ENCODE data around the gene PRSS35.
"Not testable (repeated sequence)": the region's sequence is repeated elsewhere in the genome, so short reads cannot be mapped to it uniquely, and the experiment has no call there.

The PRSS35 gene

GRCh38 chr6:83480470-83480869, 31.9 kb upstream of the PRSS35 start:
- H3K36me3 ChIP-seq (ENCODE audit: insufficient read depth, low read length): no peaks in the 10 kb centered on the region
- no peak overlapping the region for H3K4me3 ChIP-seq (ENCODE audit: low read length)
- no peaks in the 10 kb centered on the region for H3K4me1 ChIP-seq (ENCODE audit: control insufficient read depth, insufficient read depth, low read length)
- H3K4me2 ChIP-seq (ENCODE audit: low read length): no peak overlapping the region
- no peak overlapping the region for H3K9ac ChIP-seq (ENCODE audit: low read depth, low read length)
- no peaks in the 10 kb centered on the region for H3K27me3 ChIP-seq (ENCODE audit: control insufficient read depth, insufficient read depth, low read length)
- H3K9me3 ChIP-seq (replicated peaks; ENCODE audit: low read length): no peaks in the 10 kb centered on the region

DNA sequence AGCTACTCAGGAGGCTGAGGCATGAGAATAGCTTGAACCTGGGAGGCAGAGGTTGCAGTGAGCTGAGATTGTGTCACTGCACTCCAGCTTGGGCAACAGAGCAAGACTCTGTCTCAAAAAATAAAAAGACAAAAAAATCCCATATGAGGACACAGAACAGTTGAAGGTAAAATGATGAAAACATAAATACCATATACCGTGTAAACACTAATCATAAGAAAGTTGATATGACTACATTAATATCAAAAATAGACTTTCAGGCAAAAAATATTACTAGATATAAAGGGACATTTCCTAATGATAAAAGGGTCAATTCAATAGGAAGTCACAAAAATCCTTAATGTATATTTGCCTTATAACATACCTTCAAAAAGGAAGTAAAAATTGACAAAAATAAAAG, 30.4 kb upstream of the PRSS35 start:
- not testable (repeated sequence) for H3K9ac ChIP-seq (ENCODE audit: low read depth, low read length); H3K4me2 ChIP-seq (ENCODE audit: low read length); H3K27me3 ChIP-seq (ENCODE audit: control insufficient read depth, insufficient read depth, low read length); H3K4me1 ChIP-seq (ENCODE audit: control insufficient read depth, insufficient read depth, low read length); H3K9me3 ChIP-seq (replicated peaks; ENCODE audit: low read length); H3K36me3 ChIP-seq (ENCODE audit: insufficient read depth, low read length); H3K4me3 ChIP-seq (ENCODE audit: low read length)

DNA sequence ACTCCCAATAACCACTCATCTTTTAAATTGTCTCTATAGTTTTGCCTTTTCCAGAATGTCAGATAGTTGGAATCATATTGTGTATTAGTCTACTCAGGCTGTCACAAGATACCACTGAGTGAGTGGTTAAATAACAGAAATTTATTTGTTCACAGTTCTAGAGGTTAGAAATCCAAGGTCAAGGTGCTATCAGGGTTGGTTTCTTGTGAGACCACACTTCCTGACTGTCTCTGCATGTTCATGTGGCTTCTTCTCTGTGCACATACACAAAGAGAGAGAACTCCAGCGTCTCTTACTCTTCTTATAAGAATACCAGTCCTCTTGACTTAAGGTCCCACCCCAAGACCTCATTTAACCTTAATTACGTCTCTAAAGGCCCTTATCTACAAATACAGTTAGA, 23.9 kb upstream of the PRSS35 start:
- no peak overlapping the region for H3K4me3 ChIP-seq (ENCODE audit: low read length)
- H3K4me2 ChIP-seq (ENCODE audit: low read length): no peak overlapping the region
- H3K4me1 ChIP-seq (ENCODE audit: control insufficient read depth, insufficient read depth, low read length): no peaks in the 10 kb centered on the region
- no peaks in the 10 kb centered on the region for H3K27me3 ChIP-seq (ENCODE audit: control insufficient read depth, insufficient read depth, low read length)
- H3K9me3 ChIP-seq (replicated peaks; ENCODE audit: low read length): no peaks in the 10 kb centered on the region
- no peaks in the 10 kb centered on the region for H3K36me3 ChIP-seq (ENCODE audit: insufficient read depth, low read length)
- H3K9ac ChIP-seq (ENCODE audit: low read depth, low read length): no peak overlapping the region

- Histone ChIP-seq H3K36me3 (ENCODE audit: insufficient read depth, low read length) (no peaks in the 10 kb centered on the region), H3K9me3 (replicated peaks; ENCODE audit: low read length) (no peaks in the 10 kb centered on the region), H3K4me3 (ENCODE audit: low read length) (no peak overlapping the region), H3K9ac (ENCODE audit: low read depth, low read length) (no peak overlapping the region), H3K27me3 (ENCODE audit: control insufficient read depth, insufficient read depth, low read length) (no peaks in the 10 kb centered on the region), H3K4me2 (ENCODE audit: low read length) (no peak overlapping the region), H3K4me1 (ENCODE audit: control insufficient read depth, insufficient read depth, low read length) (no peaks in the 10 kb centered on the region)
Observed at GRCh38 chr6:83488861-83489260, 23.5 kb upstream of the PRSS35 start.

DNA sequence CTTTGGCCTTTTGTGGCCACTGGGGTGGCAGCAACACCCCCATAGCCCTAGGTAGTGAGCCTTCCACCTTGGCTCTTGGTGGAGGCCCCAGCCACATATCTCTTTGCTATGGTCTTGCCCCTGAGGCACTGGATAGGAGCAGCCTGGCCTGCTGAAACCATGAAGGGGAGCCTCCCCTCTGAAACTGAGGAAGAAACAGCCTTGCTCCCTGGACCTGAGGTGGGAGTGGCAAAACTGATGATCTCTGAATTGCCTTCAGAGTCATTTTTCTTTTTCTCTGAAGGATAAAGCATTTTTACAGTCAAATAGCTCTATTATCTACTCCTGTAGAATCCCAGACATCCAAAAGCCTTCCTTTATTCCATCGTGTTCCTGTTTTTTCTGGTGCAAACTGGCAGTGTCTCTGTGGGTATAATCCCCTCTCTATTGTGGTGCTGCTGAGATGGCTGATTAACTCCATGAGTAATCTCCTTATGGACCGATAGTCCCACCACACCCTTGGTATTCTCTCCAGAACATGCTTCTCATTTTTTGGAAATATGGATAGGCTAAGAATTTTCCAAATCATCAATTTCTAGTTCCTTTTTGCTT, 22.0 kb upstream of the PRSS35 start:
- no peak overlapping the region for H3K4me2 ChIP-seq (ENCODE audit: low read length)
- H3K4me3 ChIP-seq (ENCODE audit: low read length): no peak overlapping the region
- no peaks in the 10 kb centered on the region for H3K9me3 ChIP-seq (replicated peaks; ENCODE audit: low read length)
- no peaks in the 10 kb centered on the region for H3K36me3 ChIP-seq (ENCODE audit: insufficient read depth, low read length)
- no peaks in the 10 kb centered on the region for H3K4me1 ChIP-seq (ENCODE audit: control insufficient read depth, insufficient read depth, low read length)
- no peak overlapping the region for H3K9ac ChIP-seq (ENCODE audit: low read depth, low read length)
- no peaks in the 10 kb centered on the region for H3K27me3 ChIP-seq (ENCODE audit: control insufficient read depth, insufficient read depth, low read length)

DNA sequence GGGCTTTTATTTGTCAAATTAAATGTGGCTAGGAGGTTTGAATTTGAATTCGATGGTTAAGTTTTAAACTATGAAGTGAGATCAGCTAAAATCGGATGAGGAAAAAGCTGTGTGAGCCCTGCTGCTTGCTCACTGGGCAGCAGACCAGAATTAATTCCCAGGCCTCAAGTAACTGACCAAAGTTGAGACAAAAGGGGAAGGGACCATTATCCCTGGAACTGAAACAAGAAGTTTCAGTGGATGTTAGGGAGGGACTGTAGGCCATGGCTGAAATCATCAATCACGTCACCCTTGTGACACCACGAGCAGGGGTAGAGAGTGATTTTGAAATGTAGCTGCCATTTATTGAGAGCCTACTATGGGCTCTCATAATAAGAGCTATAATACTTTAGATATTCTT, 7.0 kb upstream of the PRSS35 start:
- Histone ChIP-seq H3K4me3 (ENCODE audit: low read length) (no peak overlapping the region), H3K27me3 (ENCODE audit: control insufficient read depth, insufficient read depth, low read length) (peaks cover 5% of the 10 kb centered on the region)

DNA sequence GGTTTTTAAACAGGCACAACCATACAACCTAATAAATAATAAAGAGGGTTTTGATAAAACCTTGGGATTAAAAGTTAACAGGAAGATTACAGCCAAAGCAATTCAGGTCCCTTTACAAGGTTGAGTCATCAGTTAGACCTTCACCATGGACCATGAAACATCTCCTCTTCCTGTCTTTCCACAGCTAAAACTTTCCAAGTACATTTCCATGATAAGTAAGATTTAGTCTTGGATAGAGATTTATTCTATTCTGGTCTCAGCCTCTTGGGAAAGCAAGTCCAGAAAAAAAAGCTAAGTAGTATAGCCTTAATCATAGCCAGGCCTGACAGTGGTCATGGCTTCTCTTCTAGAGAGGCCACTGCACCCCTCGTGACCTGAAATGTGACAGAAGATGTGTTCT, 2.9 kb upstream of the PRSS35 start:
- Histone ChIP-seq H3K4me3 (ENCODE audit: low read length) (no peak overlapping the region), H3K4me2 (ENCODE audit: low read length) (no peak overlapping the region), H3K36me3 (ENCODE audit: insufficient read depth, low read length) (no peaks in the 10 kb centered on the region), H3K9me3 (replicated peaks; ENCODE audit: low read length) (no peaks in the 10 kb centered on the region), H3K4me1 (ENCODE audit: control insufficient read depth, insufficient read depth, low read length) (peaks cover 3% of the 10 kb centered on the region), H3K27me3 (ENCODE audit: control insufficient read depth, insufficient read depth, low read length) (no peaks in the 10 kb centered on the region), H3K9ac (ENCODE audit: low read depth, low read length) (no peak overlapping the region)

More for the DNA sequence above, 7.0 kb upstream of the PRSS35 start:
- Histone ChIP-seq H3K36me3 (ENCODE audit: insufficient read depth, low read length) (no peaks in the 10 kb centered on the region), H3K4me2 (ENCODE audit: low read length) (no peak overlapping the region), H3K9ac (ENCODE audit: low read depth, low read length) (no peak overlapping the region), H3K9me3 (replicated peaks; ENCODE audit: low read length) (no peaks in the 10 kb centered on the region), H3K4me1 (ENCODE audit: control insufficient read depth, insufficient read depth, low read length) (no peaks in the 10 kb centered on the region)

GRCh38 chr6:83510791-83511190, 1.5 kb upstream of the PRSS35 start:
- Histone ChIP-seq H3K9ac (ENCODE audit: low read depth, low read length) (no peak overlapping the region), H3K36me3 (ENCODE audit: insufficient read depth, low read length) (no peaks in the 10 kb centered on the region), H3K4me3 (ENCODE audit: low read length) (no peak overlapping the region), H3K9me3 (replicated peaks; ENCODE audit: low read length) (no peaks in the 10 kb centered on the region), H3K4me2 (ENCODE audit: low read length) (no peak overlapping the region), H3K4me1 (ENCODE audit: control insufficient read depth, insufficient read depth, low read length) (peaks cover 3% of the 10 kb centered on the region), H3K27me3 (ENCODE audit: control insufficient read depth, insufficient read depth, low read length) (no peaks in the 10 kb centered on the region)

GRCh38 chr6:83511266-83511665, 1.1 kb upstream of the PRSS35 start:
- peaks cover 3% of the 10 kb centered on the region for H3K4me1 ChIP-seq (ENCODE audit: control insufficient read depth, insufficient read depth, low read length)
- H3K4me2 ChIP-seq (ENCODE audit: low read length): no peak overlapping the region
- H3K9me3 ChIP-seq (replicated peaks; ENCODE audit: low read length): no peaks in the 10 kb centered on the region
- H3K27me3 ChIP-seq (ENCODE audit: control insufficient read depth, insufficient read depth, low read length): no peaks in the 10 kb centered on the region
- no peak overlapping the region for H3K4me3 ChIP-seq (ENCODE audit: low read length)
- no peak overlapping the region for H3K9ac ChIP-seq (ENCODE audit: low read depth, low read length)
- no peaks in the 10 kb centered on the region for H3K36me3 ChIP-seq (ENCODE audit: insufficient read depth, low read length)

DNA sequence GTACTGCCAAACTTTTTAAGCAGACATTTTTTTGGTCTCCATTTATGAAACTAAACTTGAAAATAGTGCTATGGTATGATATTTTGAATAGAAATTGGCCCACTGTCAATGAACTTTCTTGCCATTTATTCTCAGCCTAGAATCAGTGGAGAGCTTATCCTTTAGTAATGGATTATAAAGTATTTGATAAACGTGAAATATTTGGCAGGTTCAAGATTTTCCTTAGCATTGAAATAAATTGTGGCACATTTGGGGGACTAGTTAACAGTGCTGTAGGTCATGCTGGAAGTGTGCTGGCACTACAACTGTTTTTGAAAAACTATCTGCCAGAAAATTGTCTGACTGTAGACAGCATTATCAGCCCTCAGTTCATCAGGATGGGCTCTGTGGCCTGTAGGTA, 2.1 kb downstream of the PRSS35 start:
- H3K9ac ChIP-seq (ENCODE audit: low read depth, low read length): no peak overlapping the region
- no peak overlapping the region for H3K4me3 ChIP-seq (ENCODE audit: low read length)
- no peaks in the 10 kb centered on the region for H3K27me3 ChIP-seq (ENCODE audit: control insufficient read depth, insufficient read depth, low read length)
- no peaks in the 10 kb centered on the region for H3K9me3 ChIP-seq (replicated peaks; ENCODE audit: low read length)
- H3K4me1 ChIP-seq (ENCODE audit: control insufficient read depth, insufficient read depth, low read length): peaks cover 3% of the 10 kb centered on the region
- H3K4me2 ChIP-seq (ENCODE audit: low read length): no peak overlapping the region
- H3K36me3 ChIP-seq (ENCODE audit: insufficient read depth, low read length): no peaks in the 10 kb centered on the region

DNA sequence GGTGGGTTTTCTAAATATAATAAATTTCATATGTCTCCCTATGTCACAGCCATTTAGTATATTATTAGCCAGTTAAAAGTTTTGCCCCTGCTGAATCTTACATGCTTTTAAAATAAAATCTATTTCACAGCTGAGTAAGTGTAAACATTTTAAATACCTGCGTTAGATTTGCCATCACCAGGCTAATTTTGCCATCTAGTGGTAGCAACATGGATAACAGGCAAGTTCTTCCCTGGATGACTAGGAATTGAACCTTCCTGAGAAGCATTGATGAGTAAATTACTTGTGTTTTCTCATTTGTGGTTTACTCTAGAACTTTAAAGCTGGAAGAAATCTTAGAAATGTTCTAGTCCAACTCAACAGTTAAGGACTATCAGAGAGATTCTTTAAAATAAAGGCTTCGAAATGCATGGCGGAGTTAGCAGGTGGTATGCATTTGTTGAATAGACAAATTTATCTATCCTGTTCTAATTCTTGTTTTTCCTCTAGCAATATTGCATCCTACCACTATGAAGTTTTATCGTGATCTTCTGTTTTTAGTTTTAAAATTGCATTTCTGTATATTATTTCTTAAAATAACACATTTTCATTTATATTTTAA, 2.6 kb downstream of the PRSS35 start:
- H3K27me3 ChIP-seq (ENCODE audit: control insufficient read depth, insufficient read depth, low read length): no peaks in the 10 kb centered on the region
- no peaks in the 10 kb centered on the region for H3K36me3 ChIP-seq (ENCODE audit: insufficient read depth, low read length)
- no peaks in the 10 kb centered on the region for H3K9me3 ChIP-seq (replicated peaks; ENCODE audit: low read length)
- no peak overlapping the region for H3K4me3 ChIP-seq (ENCODE audit: low read length)
- peaks cover 3% of the 10 kb centered on the region for H3K4me1 ChIP-seq (ENCODE audit: control insufficient read depth, insufficient read depth, low read length)
- no peak overlapping the region for H3K4me2 ChIP-seq (ENCODE audit: low read length)
- no peak overlapping the region for H3K9ac ChIP-seq (ENCODE audit: low read depth, low read length)

- H3K4me3 ChIP-seq (ENCODE audit: low read length): no peak overlapping the region
- peaks cover 7% of the 10 kb centered on the region for H3K27me3 ChIP-seq (ENCODE audit: control insufficient read depth, insufficient read depth, low read length)
- H3K4me2 ChIP-seq (ENCODE audit: low read length): no peak overlapping the region
- H3K9me3 ChIP-seq (replicated peaks; ENCODE audit: low read length): no peaks in the 10 kb centered on the region
- H3K4me1 ChIP-seq (ENCODE audit: control insufficient read depth, insufficient read depth, low read length): no peaks in the 10 kb centered on the region
- no peaks in the 10 kb centered on the region for H3K36me3 ChIP-seq (ENCODE audit: insufficient read depth, low read length)
- no peak overlapping the region for H3K9ac ChIP-seq (ENCODE audit: low read depth, low read length)
Observed at GRCh38 chr6:83517500-83517899, 5.2 kb downstream of the PRSS35 start.

All from skeletal muscle satellite cell (primary cell).